ENCODE data around the gene STK33.

STK33 gene

GRCh38 chr11:8577791-8578581 is 16.0 kb downstream of the STK33 start:
- Mint-ChIP-seq H3K27me3 (ENCODE audit: low read depth) (no peaks in the 10 kb centered on the region), H3K9me3 (peaks cover 12% of the 10 kb centered on the region), H3K27ac (no peak overlapping the region), H3K4me3 (no peak overlapping the region), H3K4me1 (no peaks in the 10 kb centered on the region), H3K36me3 (ENCODE audit: low read depth) (peaks cover 12% of the 10 kb centered on the region)
- TF ChIP-seq CTCF (IDR thresholded peaks at IDR 0.05; ENCODE audit: unreplicated experiment in 3 of 3): no peak

GRCh38 chr11:8574798-8575197 is 19.2 kb downstream of the STK33 start:
- TF ChIP-seq CTCF (IDR thresholded peaks at IDR 0.05; ENCODE audit: unreplicated experiment in 3 of 3): no peak
- Mint-ChIP-seq H3K4me1 (no peaks in the 10 kb centered on the region), H3K27me3 (ENCODE audit: low read depth) (no peaks in the 10 kb centered on the region), H3K36me3 (ENCODE audit: low read depth) (peaks cover 3% of the 10 kb centered on the region), H3K4me3 (no peak overlapping the region), H3K9me3 (peaks cover 9% of the 10 kb centered on the region), H3K27ac (no peak overlapping the region)

- peaks cover 6% of the 10 kb centered on the region for H3K9me3 Mint-ChIP-seq
- no peaks in the 10 kb centered on the region for H3K27me3 Mint-ChIP-seq (ENCODE audit: low read depth)
- H3K27ac Mint-ChIP-seq: no peak overlapping the region
Observed at GRCh38 chr11:8573777-8574176, 20.3 kb downstream of the STK33 start.

GRCh38 chr11:8567602-8568198 is 26.3 kb downstream of the STK33 start:
- Mint-ChIP-seq H3K9me3 (no peaks in the 10 kb centered on the region), H3K36me3 (ENCODE audit: low read depth) (no peaks in the 10 kb centered on the region), H3K27ac (no peak overlapping the region), H3K27me3 (ENCODE audit: low read depth) (no peaks in the 10 kb centered on the region), H3K4me3 (no peak overlapping the region), H3K4me1 (peaks cover 4% of the 10 kb centered on the region)
- TF ChIP-seq CTCF (IDR thresholded peaks at IDR 0.05; ENCODE audit: unreplicated experiment in 3 of 3): no peak

More at GRCh38 chr11:8573777-8574176, 20.3 kb downstream of the STK33 start:
- no peaks in the 10 kb centered on the region for H3K36me3 Mint-ChIP-seq (ENCODE audit: low read depth)
- no peak overlapping the region for H3K4me3 Mint-ChIP-seq
- no peak for TF ChIP-seq CTCF (IDR thresholded peaks at IDR 0.05; ENCODE audit: unreplicated experiment in 3 of 3)
- no peaks in the 10 kb centered on the region for H3K4me1 Mint-ChIP-seq

GRCh38 chr11:8566613-8567210 is 27.3 kb downstream of the STK33 start:
- peak; percentile 58 to 83 (median 63) for TF ChIP-seq CTCF (IDR thresholded peaks at IDR 0.05; ENCODE audit: unreplicated experiment in 3 of 3)
- peaks cover 4% of the 10 kb centered on the region for H3K4me1 Mint-ChIP-seq
- H3K4me3 Mint-ChIP-seq: no peak overlapping the region
- H3K27me3 Mint-ChIP-seq (ENCODE audit: low read depth): no peaks in the 10 kb centered on the region
- peaks cover 7% of the 10 kb centered on the region for H3K36me3 Mint-ChIP-seq (ENCODE audit: low read depth)
- no peak overlapping the region for H3K27ac Mint-ChIP-seq
- peaks cover 7% of the 10 kb centered on the region for H3K9me3 Mint-ChIP-seq
